CD4-positive, alpha-beta T cell treated with Interleukin-17A for 1 hour (primary cell): ENCODE results near the gene CIDEB.
A peak's percentile ranks its signal among the peaks of the same experiment; 100 is the strongest.

Experiments used
- DNase-seq: peaks from one replicate; pipeline ENCODE4 v3.0.0-alpha.2; 2020

CIDEB gene

DNA sequence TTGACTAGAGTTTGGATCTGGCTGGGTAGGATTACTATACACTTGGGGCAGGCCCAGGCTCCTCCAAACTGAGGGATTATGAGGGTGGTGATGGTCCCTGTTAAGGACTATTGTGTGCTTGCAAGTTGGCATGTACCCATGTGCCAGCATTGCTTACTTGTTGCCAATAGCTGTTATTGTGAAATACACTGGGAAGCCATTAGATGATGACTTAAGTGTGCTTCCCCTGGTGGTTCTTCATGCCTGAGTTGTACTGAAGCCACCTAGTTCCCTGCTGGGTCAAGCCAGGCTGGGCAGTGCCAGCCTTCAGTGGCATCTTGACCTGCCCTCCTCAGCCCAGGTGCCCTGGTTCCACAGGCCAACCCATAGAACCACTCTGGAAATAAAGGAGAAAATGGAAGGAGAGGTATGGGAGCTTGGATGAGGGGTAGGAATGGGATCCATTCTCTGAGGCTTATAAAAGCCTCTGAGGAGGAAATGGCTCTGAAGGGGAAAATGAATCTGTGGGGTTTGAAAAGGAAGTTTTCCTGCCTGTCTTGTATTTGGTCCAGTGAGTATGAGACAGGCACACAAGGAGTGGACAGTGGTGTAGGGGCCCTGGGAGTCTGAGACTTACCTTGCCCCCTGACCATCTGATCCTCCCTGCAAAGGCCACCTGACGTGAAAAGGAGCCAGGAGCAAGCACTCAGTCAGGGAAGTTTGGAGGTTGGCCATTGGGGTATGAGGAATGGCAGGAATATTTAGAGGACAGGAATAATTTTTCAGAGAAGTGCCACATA, 4.2 kb upstream of the CIDEB start:
- DNase-seq, result no peak

- DNase-seq, result peak; percentile 79
Measured at GRCh38 chr14:24310646-24311604, 3.1 kb upstream of the CIDEB start, which contains the start of gene LTB4R. LTB4R (plus strand) TSS chr14:24311502; CDS start chr14:24315652, 4,150 bp downstream.

DNA sequence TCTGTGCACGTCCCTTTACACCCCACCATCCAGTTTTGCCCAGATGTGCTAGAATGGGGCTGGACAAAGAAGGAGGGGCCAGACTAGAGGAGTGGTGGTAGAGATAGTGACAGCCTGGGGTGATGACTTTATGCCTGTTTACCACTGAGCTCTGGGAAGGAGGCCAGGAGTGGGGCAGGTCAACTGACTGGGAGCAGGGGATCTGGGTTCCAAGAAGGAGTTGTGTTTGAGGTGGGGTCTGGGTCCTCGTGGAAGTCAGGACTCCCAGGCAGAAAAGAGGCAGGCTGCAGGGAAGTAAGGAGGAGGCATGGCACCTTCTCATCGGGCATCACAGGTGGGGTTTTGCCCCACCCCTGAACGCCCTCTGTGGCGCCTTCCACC, 2.5 kb upstream of the CIDEB start:
- no peak for DNase-seq

GRCh38 chr14:24309538-24310264, 1.9 kb upstream of the CIDEB start, which contains the start of gene LTB4R2:
LTB4R2 (plus strand) TSS chr14:24310140; CDS start chr14:24310665, 525 bp downstream.
- DNase-seq, result no peak

DNA sequence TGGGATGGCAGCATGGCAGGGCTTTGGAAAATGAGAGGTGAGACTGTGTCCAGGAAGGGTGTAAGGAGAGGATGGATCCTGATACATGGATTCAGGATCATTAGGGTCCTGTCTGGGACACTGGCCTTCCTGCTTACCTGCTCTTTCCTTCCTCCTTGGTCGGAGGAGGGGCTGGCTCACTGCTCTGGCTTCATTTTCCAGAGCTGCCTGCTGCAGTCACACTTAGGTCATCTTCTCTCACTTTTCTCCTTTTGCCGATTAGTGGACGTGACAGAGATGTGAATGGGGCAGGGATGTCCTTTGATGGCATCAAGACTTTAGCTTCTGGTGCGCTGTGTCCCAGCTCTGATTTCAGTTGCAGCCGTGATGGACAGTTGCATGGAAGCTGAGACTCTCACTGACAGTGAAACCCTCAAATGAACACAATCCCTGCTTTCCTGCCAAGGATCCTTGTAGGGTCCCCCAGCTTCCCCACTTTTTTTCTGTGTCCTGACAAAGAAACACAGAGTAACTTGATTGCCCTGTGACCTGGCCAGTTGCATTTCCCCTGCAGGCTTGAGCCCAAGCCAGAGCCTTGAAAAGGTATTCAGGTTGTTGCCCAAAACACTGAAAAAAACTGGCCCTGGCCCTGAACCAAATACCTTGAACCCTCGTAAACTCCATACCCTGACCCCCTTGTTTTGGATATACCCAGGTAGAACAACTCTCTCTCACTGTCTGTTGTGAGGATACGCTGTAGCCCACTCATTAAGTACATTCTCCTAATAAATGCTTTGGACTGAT, 756 bp upstream of the CIDEB start:
- no peak for DNase-seq

DNA sequence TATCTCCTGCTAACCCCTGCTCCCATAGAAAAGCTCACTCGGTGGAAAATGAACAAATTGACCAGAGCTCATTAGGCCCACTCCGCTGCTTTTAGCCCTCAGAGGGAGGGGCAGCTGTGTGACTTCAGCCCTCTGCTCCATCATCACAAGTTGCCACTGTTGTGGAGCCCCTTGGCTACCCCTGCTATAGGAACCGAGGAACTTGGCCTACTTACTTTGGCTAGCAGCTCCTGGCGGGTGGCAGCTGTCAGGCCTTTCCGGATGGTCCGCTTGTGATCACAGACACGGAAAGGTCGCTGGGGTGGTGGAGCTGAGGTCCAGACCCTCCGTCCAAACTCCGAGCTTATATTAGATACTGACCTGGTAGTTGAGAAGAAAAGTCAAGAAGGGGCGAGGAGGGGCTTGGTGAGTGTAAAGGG, 612 bp downstream of the CIDEB start:
- DNase-seq, result no peak

- DNase-seq, result no peak
Measured at GRCh38 chr14:24304019-24304387, 3.8 kb downstream of the CIDEB start.

- no peak for DNase-seq
Measured at GRCh38 chr14:24300326-24300980, 7.3 kb downstream of the CIDEB start.

- peak; percentile 92 for DNase-seq
Measured at GRCh38 chr14:24299255-24300191, 8.3 kb downstream of the CIDEB start, which contains the start of the genes DHRS1 and NOP9. DHRS1 (minus strand) TSS chr14:24299780; CDS start chr14:24299106, 674 bp downstream. NOP9 (plus strand) TSS chr14:24299850; CDS start chr14:24299955, 105 bp downstream.

DNA sequence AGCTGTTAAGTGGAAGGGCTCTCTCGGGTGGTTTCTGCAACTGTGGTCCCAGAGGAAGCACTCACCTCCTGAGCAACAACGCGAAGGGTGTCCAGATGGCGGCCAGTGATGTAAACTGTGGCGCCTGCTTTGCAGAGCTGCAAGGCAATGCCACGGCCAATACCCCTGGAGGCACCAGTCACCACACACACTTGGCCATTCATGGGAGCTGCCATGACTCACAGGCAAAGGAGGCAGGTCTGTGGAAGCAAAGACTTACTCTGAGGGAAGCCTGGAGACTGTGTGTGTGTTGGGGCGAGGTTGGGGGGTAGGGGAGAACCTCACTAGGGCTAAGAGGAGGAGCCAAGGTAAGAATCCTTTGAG, 8.9 kb downstream of the CIDEB start:
- DNase-seq, result no peak

GRCh38 chr14:24297190-24297964, 10.4 kb downstream of the CIDEB start:
- DNase-seq, result no peak

- DNase-seq, result peak; percentile 83
Measured at GRCh38 chr14:24296341-24297157, 11.2 kb downstream of the CIDEB start.

DNA sequence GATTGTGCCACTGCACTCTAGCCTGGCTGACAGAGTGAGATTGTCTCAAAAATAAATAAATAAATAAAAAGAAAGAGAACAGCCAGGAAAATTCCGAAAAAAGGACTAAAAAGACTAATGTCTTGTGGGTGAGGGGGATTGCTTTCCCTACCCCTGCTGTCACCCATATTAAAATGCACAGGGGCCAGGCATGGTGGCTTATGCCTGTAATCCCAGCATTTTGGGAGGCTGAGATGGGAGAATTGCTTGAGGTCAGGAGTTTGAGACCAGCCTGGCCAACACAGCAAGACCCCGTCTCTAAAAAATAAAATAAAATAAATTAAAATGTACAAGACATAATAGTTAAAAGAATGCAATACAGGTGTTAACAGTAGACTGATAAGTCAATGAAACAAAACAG, 14.3 kb downstream of the CIDEB start:
- DNase-seq, result no peak

- no peak for DNase-seq
Measured at GRCh38 chr14:24292118-24292807, 15.5 kb downstream of the CIDEB start.

DNA sequence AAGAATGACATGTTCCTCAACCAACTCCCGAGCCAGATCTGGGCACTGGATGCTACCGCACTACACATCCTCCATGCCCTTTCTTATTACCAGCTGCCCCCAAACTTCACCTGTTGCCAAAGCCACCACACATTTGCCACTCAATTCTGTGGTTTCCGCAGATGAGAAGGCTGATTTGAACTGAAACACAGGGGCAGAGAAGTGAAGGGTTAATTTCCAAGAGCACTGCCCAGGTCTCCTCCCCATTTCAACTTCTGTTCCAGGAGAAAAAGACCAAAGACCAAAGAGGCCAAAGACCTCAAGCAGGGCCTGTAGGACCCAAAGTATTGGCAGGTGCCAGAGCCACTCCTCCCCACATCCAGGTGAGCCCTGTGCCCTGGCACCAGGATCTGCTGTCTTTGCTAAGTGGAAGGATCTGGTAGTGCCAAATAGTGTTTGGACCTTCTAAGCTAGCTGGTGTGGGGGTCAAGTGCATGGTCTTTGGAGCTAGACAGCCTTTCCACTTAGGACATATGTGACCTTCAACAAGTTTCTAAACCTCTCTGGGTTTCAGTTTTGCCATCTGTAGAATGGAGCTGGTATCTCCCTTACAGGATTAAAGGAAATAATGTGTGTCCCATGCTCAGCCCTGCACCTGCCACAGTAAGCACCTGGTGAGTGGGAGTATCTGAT, 16.2 kb downstream of the CIDEB start:
- DNase-seq, result no peak

DNA sequence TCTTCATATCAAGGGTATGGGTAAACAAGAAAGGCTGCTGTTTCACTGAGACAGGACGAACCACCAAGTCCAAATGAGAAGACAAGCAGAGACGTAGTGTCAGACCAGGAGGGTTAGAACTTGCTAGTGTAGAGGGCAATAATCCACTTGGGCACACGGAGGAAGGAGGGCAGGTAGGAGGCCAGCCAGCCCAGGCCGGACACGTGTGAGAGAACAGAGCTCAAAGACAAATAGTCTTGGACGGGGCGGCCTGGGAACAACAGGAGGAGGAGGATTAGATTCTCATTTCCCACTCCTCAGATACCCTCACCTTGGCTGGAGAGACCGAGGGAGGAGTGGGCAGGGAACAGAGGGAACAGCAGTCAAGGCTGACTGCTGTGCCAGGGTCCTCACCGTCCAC, 17.0 kb downstream of the CIDEB start:
- no peak for DNase-seq

GRCh38 chr14:24289649-24290280, 18.0 kb downstream of the CIDEB start:
- no peak for DNase-seq
